LNCAP (cell line): ENCODE results near the gene DSTYK.

Source experiments
- TF ChIP-seq, protein P1 (sequence below): fragments of 450-650 bp; IDR thresholded peaks from 2 replicates; pipeline ENCODE4 v1.5.1; 2017; ENCODE audit warnings: mild to moderate bottlenecking

The DSTYK gene, protein sequence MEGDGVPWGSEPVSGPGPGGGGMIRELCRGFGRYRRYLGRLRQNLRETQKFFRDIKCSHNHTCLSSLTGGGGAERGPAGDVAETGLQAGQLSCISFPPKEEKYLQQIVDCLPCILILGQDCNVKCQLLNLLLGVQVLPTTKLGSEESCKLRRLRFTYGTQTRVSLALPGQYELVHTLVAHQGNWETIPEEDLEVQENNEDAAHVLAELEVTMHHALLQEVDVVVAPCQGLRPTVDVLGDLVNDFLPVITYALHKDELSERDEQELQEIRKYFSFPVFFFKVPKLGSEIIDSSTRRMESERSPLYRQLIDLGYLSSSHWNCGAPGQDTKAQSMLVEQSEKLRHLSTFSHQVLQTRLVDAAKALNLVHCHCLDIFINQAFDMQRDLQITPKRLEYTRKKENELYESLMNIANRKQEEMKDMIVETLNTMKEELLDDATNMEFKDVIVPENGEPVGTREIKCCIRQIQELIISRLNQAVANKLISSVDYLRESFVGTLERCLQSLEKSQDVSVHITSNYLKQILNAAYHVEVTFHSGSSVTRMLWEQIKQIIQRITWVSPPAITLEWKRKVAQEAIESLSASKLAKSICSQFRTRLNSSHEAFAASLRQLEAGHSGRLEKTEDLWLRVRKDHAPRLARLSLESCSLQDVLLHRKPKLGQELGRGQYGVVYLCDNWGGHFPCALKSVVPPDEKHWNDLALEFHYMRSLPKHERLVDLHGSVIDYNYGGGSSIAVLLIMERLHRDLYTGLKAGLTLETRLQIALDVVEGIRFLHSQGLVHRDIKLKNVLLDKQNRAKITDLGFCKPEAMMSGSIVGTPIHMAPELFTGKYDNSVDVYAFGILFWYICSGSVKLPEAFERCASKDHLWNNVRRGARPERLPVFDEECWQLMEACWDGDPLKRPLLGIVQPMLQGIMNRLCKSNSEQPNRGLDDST

DNA sequence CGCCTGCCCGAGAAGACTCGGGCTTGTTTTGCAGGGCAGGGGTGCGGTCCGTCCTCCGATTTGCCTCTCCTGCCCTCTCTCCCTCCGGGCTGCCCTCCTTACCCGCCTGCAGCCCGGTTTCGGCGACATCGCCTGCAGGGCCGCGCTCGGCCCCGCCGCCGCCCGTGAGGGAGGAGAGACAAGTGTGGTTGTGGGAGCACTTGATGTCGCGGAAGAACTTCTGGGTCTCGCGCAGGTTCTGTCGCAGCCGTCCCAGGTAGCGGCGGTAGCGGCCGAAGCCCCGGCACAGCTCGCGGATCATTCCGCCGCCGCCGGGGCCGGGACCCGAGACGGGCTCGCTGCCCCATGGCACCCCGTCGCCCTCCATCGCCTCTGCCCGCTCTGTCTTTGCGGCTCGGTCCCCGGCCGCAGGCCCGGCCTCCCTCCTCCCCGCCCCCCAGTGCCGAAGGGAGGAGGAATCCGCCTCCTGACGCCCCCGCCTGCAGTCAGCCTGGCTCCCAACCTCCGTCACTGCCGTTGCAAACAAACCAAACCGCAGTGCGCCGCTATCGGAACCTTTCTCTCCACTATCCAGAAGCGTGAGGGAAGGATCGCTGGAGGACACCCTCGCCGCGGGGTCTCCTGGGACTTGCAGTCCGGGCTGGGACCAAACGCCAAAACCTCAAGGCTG is at the start of gene DSTYK:
Gene DSTYK (minus strand): TSS at position 534 of the 670 bp plus-strand sequence. CDS start 167 bp downstream, at position 367.
- TF ChIP-seq, protein P1, sequence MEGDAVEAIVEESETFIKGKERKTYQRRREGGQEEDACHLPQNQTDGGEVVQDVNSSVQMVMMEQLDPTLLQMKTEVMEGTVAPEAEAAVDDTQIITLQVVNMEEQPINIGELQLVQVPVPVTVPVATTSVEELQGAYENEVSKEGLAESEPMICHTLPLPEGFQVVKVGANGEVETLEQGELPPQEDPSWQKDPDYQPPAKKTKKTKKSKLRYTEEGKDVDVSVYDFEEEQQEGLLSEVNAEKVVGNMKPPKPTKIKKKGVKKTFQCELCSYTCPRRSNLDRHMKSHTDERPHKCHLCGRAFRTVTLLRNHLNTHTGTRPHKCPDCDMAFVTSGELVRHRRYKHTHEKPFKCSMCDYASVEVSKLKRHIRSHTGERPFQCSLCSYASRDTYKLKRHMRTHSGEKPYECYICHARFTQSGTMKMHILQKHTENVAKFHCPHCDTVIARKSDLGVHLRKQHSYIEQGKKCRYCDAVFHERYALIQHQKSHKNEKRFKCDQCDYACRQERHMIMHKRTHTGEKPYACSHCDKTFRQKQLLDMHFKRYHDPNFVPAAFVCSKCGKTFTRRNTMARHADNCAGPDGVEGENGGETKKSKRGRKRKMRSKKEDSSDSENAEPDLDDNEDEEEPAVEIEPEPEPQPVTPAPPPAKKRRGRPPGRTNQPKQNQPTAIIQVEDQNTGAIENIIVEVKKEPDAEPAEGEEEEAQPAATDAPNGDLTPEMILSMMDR = no peak

DNA sequence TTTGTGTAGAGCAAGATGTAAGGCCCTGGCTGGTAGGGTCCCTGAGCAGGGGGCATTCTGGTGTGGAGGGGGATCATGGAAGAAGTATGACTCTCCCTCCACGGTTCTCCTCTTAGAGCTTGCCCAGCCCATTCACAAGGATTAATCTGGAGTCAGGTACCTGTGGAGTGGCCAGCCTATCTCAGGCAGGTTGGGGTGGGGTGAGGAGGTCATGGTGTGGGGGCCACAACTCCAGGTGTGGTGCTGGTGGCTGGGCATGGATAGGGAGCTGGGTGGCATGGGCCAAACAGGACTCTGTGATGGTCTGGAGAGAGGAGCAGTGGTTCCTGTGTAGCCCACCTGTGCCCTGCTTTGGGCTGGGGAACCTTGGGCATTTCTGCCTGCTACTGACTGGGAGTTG is 48.5 kb upstream of the DSTYK start:
- TF ChIP-seq, protein P1 = no peak

DNA sequence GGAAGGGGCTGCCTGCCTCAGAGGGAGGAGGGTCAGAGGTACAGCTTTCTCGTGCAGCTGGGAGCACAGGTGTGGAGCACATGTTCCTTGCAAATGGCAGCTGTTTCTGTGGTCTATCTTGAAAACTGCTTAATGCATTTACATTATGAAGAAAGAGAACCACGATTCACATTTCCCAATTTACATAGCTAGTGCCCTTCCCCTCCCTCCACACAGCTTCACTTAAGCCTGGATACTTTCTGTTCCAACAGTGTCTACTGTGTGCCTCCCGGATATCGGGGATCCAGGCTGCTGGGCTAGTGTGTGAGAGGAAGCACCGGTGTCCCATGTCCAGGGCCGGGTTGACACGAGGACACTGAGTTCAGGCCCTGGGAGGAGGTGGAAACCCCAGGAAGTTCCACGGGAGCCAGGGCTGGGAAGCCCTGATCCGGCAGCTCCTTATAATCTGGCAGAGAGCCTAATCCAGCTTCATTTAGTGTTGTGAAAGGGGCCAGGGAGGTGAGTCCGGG is 47.9 kb upstream of the DSTYK start:
- TF ChIP-seq, protein P1 = no peak

DNA sequence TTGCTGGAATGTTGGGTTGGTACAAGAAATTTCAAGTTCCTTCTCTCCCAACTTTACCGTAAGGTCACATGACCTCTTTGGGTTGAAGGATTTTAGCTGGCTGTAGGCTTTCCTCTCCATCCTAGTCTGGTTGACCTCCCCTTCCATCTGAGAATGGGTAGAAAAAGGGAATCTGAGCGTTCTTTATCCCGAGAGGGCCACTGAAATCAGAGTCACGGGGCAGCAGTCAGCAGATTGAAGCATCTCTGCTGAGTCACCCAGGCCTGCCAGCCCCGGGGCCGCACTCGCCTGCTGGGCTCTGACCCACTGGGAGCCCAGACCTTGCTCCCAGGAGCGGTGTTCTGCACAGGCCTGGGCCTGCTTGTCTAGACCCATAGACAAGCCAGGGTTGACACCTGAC is 47.2 kb upstream of the DSTYK start:
- TF ChIP-seq, protein P1 = no peak

- TF ChIP-seq, protein P1 = no peak
Measured at GRCh38 chr1:205258261-205258691, 46.8 kb upstream of the DSTYK start.

- TF ChIP-seq, protein P1 = no peak
Measured at GRCh38 chr1:205257735-205258134, 46.2 kb upstream of the DSTYK start.
